ENCODE results near the gene PCSK2.

PCSK2 gene

GRCh38 chr20:17457588-17458190, 230.8 kb downstream of the PCSK2 start:
- TF ChIP-seq CTCF (IDR thresholded peaks at IDR 0.05; ENCODE audit: low read depth, low read length, missing control alignments): no peak
- H3K4me3 ChIP-seq (ENCODE audit: low read depth, low read length): no peak overlapping the region
- DNase-seq (ENCODE audit: low read depth): no peak
- in situ Hi-C loops (cut with HindIII; ENCODE audit: low sequenced_read_pairs): no loop called here

GRCh38 chr20:17460119-17460518, 233.3 kb downstream of the PCSK2 start:
- DNase-seq (ENCODE audit: low read depth): no peak
- in situ Hi-C loops (cut with HindIII; ENCODE audit: low sequenced_read_pairs): no loop called here
- H3K4me3 ChIP-seq (ENCODE audit: low read depth, low read length): no peak overlapping the region
- no peak for TF ChIP-seq CTCF (IDR thresholded peaks at IDR 0.05; ENCODE audit: low read depth, low read length, missing control alignments)

- DNase-seq (ENCODE audit: low read depth): no peak
- TF ChIP-seq CTCF (IDR thresholded peaks at IDR 0.05; ENCODE audit: low read depth, low read length, missing control alignments): no peak
- in situ Hi-C loops (cut with HindIII; ENCODE audit: low sequenced_read_pairs): no loop called here
Observed at GRCh38 chr20:17461941-17462340, 235.1 kb downstream of the PCSK2 start.

GRCh38 chr20:17463711-17464110, 236.9 kb downstream of the PCSK2 start:
- H3K4me3 ChIP-seq (ENCODE audit: low read depth, low read length): no peak overlapping the region
- in situ Hi-C loops (cut with HindIII; ENCODE audit: low sequenced_read_pairs): no loop called here
- DNase-seq (ENCODE audit: low read depth): no peak
- no peak for TF ChIP-seq CTCF (IDR thresholded peaks at IDR 0.05; ENCODE audit: low read depth, low read length, missing control alignments)

More at GRCh38 chr20:17461941-17462340, 235.1 kb downstream of the PCSK2 start:
- no peak overlapping the region for H3K4me3 ChIP-seq (ENCODE audit: low read depth, low read length)

GRCh38 chr20:17465236-17465635, 238.4 kb downstream of the PCSK2 start:
- DNase-seq (ENCODE audit: low read depth): no peak
- no peak for TF ChIP-seq CTCF (IDR thresholded peaks at IDR 0.05; ENCODE audit: low read depth, low read length, missing control alignments)
- no peak overlapping the region for H3K4me3 ChIP-seq (ENCODE audit: low read depth, low read length)
- in situ Hi-C loops (cut with HindIII; ENCODE audit: low sequenced_read_pairs): no loop called here

GRCh38 chr20:17466641-17467040, 239.8 kb downstream of the PCSK2 start:
- in situ Hi-C loops (cut with HindIII; ENCODE audit: low sequenced_read_pairs): no loop called here
- TF ChIP-seq CTCF (IDR thresholded peaks at IDR 0.05; ENCODE audit: low read depth, low read length, missing control alignments): no peak
- no peak overlapping the region for H3K4me3 ChIP-seq (ENCODE audit: low read depth, low read length)
- DNase-seq (ENCODE audit: low read depth): no peak
